ENCODE results near the gene XXYLT1.

The XXYLT1 gene

DNA sequence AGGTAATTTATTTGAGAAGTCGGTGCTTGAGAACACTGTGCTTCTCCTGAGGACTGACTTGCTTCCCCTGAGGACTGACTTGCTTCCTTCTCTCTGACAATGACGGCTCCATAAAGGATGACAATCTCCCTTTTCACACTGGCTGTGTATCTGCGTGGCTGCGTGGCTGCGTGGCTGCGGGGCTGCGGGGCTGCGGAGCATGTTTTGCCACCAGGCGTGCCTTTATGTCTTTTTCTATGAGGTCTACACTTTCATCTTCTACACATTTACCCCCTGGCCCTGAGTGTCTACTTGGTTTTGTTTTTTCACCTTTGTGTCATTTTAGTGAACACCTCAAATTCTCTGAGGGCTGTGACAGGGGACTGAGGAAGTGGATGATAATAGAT lies 89.9 kb downstream of the XXYLT1 start:
- Histone ChIP-seq H3K36me3 (ENCODE audit: low read length) (no peaks in the 10 kb centered on the region), H3K4me2 (ENCODE audit: low read depth, low read length, poor library complexity, severe bottlenecking) (no peak overlapping the region), H3K27me3 (ENCODE audit: low read length) (no peaks in the 10 kb centered on the region), H3K9me2 (replicated peaks; ENCODE audit: insufficient read depth, low read length) (no peaks in the 10 kb centered on the region), H2AFZ (ENCODE audit: low read depth, low read length, severe bottlenecking) (no peak overlapping the region), H4K20me1 (ENCODE audit: low read depth, low read length) (0 out of 2 replicates have a peak, but pooled peaks cover 8% of the 10 kb centered on the region), H3K9ac (ENCODE audit: low read length) (no peak overlapping the region), H3K9me3 (ENCODE audit: insufficient read depth, low read length) (no peaks in the 10 kb centered on the region), H3F3A (ENCODE audit: insufficient read depth) (no peaks in the 10 kb centered on the region), H3K4me3 (ENCODE audit: insufficient read depth, low read length, poor library complexity, severe bottlenecking) (no peak overlapping the region), H3K27ac (ENCODE audit: low read depth, low read length) (no peak overlapping the region), H3K79me2 (ENCODE audit: insufficient read depth, low read length) (no peaks in the 10 kb centered on the region)
- TF ChIP-seq, protein P1, sequence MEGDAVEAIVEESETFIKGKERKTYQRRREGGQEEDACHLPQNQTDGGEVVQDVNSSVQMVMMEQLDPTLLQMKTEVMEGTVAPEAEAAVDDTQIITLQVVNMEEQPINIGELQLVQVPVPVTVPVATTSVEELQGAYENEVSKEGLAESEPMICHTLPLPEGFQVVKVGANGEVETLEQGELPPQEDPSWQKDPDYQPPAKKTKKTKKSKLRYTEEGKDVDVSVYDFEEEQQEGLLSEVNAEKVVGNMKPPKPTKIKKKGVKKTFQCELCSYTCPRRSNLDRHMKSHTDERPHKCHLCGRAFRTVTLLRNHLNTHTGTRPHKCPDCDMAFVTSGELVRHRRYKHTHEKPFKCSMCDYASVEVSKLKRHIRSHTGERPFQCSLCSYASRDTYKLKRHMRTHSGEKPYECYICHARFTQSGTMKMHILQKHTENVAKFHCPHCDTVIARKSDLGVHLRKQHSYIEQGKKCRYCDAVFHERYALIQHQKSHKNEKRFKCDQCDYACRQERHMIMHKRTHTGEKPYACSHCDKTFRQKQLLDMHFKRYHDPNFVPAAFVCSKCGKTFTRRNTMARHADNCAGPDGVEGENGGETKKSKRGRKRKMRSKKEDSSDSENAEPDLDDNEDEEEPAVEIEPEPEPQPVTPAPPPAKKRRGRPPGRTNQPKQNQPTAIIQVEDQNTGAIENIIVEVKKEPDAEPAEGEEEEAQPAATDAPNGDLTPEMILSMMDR (IDR thresholded peaks at IDR 0.05; ENCODE audit: insufficient read depth, low read length, poor library complexity, severe bottlenecking): no peak
- TF ChIP-seq EZH2phosphoT487 (conservative IDR thresholded peaks at IDR 0.05; ENCODE audit: low read length): no peak

DNA sequence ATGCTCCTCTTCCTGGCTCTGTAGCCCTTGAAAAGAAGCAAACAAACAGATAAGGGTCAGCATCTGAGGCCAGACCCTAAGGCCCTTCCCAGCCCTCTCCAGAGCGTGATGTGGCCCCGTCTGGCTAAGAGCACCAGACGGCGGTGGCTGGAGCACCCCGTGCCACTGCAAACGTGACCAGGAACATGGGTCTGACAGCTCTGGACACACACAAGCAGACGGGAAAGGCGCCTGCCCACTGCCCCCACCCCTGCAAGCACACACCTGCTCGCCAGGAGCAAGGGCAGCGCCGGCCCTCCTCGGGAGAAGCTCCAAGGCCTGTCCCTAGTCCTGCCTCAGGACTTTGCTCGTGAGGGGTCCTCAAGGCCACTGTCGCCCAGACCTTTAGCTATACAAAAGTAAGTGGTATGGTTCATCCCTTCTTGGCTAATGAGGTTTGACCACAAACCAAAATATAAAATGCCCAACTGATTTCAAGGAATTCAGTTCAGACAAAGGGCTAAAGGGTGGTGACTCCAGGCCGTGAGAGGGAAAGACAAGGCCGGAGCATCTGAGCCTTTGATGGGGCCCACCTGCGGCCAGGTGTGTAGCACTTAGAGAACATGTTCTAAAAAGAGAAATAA lies 90.4 kb downstream of the XXYLT1 start:
- Histone ChIP-seq H3K79me2 (ENCODE audit: insufficient read depth, low read length) (no peaks in the 10 kb centered on the region), H4K20me1 (ENCODE audit: low read depth, low read length) (0 out of 2 replicates have a peak, but pooled peaks cover 8% of the 10 kb centered on the region), H3K4me2 (ENCODE audit: low read depth, low read length, poor library complexity, severe bottlenecking) (no peak overlapping the region), H3K27me3 (ENCODE audit: low read length) (no peaks in the 10 kb centered on the region), H3K9ac (ENCODE audit: low read length) (no peak overlapping the region), H3K9me3 (ENCODE audit: insufficient read depth, low read length) (no peaks in the 10 kb centered on the region), H3K4me3 (ENCODE audit: insufficient read depth, low read length, poor library complexity, severe bottlenecking) (no peak overlapping the region), H3K36me3 (ENCODE audit: low read length) (no peaks in the 10 kb centered on the region), H2AFZ (ENCODE audit: low read depth, low read length, severe bottlenecking) (no peak overlapping the region), H3K27ac (ENCODE audit: low read depth, low read length) (no peak overlapping the region), H3F3A (ENCODE audit: insufficient read depth) (no peaks in the 10 kb centered on the region), H3K9me2 (replicated peaks; ENCODE audit: insufficient read depth, low read length) (no peaks in the 10 kb centered on the region)
- TF ChIP-seq EZH2phosphoT487 (conservative IDR thresholded peaks at IDR 0.05; ENCODE audit: low read length): no peak
- TF ChIP-seq, protein P1 (IDR thresholded peaks at IDR 0.05; ENCODE audit: insufficient read depth, low read length, poor library complexity, severe bottlenecking): no peak

DNA sequence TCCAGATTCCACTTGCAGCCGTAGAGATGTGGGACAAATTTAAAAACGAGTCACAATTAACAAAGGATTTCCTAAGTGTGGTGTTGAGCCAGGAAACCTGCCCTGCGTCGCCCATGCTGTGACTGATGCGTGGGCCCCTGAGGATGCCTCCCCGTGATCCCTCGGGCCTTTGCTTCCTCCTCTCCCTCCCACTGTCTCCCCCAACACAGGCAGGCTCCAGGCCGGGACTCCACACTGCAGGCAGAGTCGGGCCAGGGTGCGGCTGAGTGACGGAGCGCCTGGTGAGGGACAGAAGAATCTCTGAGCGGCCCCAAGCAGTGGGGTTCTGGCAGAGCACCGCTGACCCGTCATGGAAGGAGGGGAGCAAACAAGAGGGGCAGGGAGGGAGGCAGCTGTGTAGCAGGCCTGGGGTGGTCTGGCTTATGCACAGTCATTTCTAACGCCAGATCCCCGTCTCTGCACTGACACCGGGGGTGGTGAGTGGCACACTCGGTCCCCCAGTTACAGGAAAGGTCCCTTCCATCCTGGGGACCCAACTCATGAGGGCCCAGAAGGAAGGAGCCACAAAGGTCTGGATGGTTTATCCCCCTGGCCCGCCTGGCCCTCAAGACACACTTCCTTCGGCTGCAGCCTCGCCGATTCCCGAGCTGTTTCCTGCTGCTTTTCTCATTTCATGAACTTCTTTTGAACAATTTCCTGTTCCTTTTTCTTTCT lies 91.0 kb downstream of the XXYLT1 start:
- Histone ChIP-seq H3K36me3 (ENCODE audit: low read length) (no peaks in the 10 kb centered on the region), H3K27ac (ENCODE audit: low read depth, low read length) (no peak overlapping the region), H3K79me2 (ENCODE audit: insufficient read depth, low read length) (no peaks in the 10 kb centered on the region), H3K9ac (ENCODE audit: low read length) (no peak overlapping the region), H3K4me3 (ENCODE audit: insufficient read depth, low read length, poor library complexity, severe bottlenecking) (no peak overlapping the region), H3F3A (ENCODE audit: insufficient read depth) (no peaks in the 10 kb centered on the region), H2AFZ (ENCODE audit: low read depth, low read length, severe bottlenecking) (no peak overlapping the region), H3K27me3 (ENCODE audit: low read length) (no peaks in the 10 kb centered on the region), H3K4me2 (ENCODE audit: low read depth, low read length, poor library complexity, severe bottlenecking) (no peak overlapping the region), H4K20me1 (ENCODE audit: low read depth, low read length) (0 out of 2 replicates have a peak, but pooled peaks cover 8% of the 10 kb centered on the region), H3K9me3 (ENCODE audit: insufficient read depth, low read length) (no peaks in the 10 kb centered on the region), H3K9me2 (replicated peaks; ENCODE audit: insufficient read depth, low read length) (no peaks in the 10 kb centered on the region)
- TF ChIP-seq EZH2phosphoT487 (conservative IDR thresholded peaks at IDR 0.05; ENCODE audit: low read length): no peak
- TF ChIP-seq, protein P1 (IDR thresholded peaks at IDR 0.05; ENCODE audit: insufficient read depth, low read length, poor library complexity, severe bottlenecking): no peak

Data from SU-DHL-6 (cell line).